ENCODE results near the gene ULK3. TPM values are rescaled to one million over a fixed set of nuclear protein-coding genes. Genes with fewer than 3 reads are reported as not detected.
A peak's percentile ranks its signal among the peaks of the same experiment; 100 is the strongest.

The ULK3 gene
- total and polyA plus RNA-seq, 2 donors (not counting 1 experiment from before 2014, with no cell fraction given): 51.1 to 108 TPM

GRCh38 chr15:74790080-74790916 is 52.7 kb downstream of the ULK3 start:
- Histone ChIP-seq H3K79me2 (ENCODE audit: control insufficient read depth, insufficient read depth, low read length) (peaks cover 82% of the 10 kb centered on the region), H4K20me1 (ENCODE audit: control insufficient read depth, insufficient read depth, low read length, poor library complexity, severe bottlenecking) (peaks cover 57% of the 10 kb centered on the region), H3K27ac (ENCODE audit: low read length in 2 of 2) (peak overlapping the region; percentile 90 to 93), H3K36me3 (replicated peaks in 1 of 2; ENCODE audit: control extremely low read depth in 1 of 2, control insufficient read depth in 1 of 2, extremely low read depth in 1 of 2, insufficient read depth in 2 of 2, low read length in 1 of 2) (peaks cover 0 to 46% of the 10 kb centered on the region in 2 experiments), H2AFZ (ENCODE audit: insufficient read depth, low read depth, low read length, poor library complexity, severe bottlenecking) (no peak overlapping the region), H3K9me3 (ENCODE audit: control extremely low read depth in 1 of 3, control insufficient read depth in 2 of 3, insufficient read depth in 1 of 3, low read length in 2 of 3) (no peaks in the 10 kb centered on the region), H3K4me3 (ENCODE audit: control extremely low read depth in 1 of 5, extremely low read depth in 1 of 5, insufficient read depth in 1 of 5, low read depth in 2 of 5, low read length in 4 of 5) (peak overlapping the region; percentile 46 to 81 (median 67)), H3K27me3 (replicated peaks in 1 of 4; ENCODE audit: control extremely low read depth in 1 of 4, control insufficient read depth in 3 of 4, insufficient read depth in 4 of 4, low read length in 3 of 4) (no peaks in the 10 kb centered on the region), H3K4me2 (replicated peaks; ENCODE audit: low read depth, low read length, poor library complexity, severe bottlenecking) (peak overlapping the region; percentile 91), H3K4me1 (ENCODE audit: control insufficient read depth in 2 of 2, insufficient read depth in 2 of 2, low read length in 2 of 2) (peaks cover 82 to 99% of the 10 kb centered on the region in 2 donors), H3K9ac (ENCODE audit: low read length) (peak overlapping the region; percentile 68)
- POLR2A ChIA-PET: interaction anchor here (0.7 to 15.8 kb wide), 6 partner anchors 7 to 665 kb away, joined by 3 to 572 read pairs (median 3); partner anchors contain the start of genes CSK and ULK3
- 1% methylated on average over 11 of the region's 15 CpGs for WGBS (ENCODE audit: insufficient coverage)
- TF ChIP-seq EZH2 (IDR thresholded peaks at IDR 0.05; ENCODE audit: borderline replicate concordance, insufficient read depth, low read depth, low read length, poor library complexity, severe bottlenecking): no peak
- TF ChIP-seq CTCF (IDR thresholded peaks at IDR 0.05): no peak
- H3K4me1 Mint-ChIP-seq: peaks cover 97% of the 10 kb centered on the region
- intact Hi-C loops (cut with micrococcal nuclease): no loop called here
- peak overlapping the region; percentile 99 for H3K27ac Mint-ChIP-seq
- CTCF ChIA-PET: interaction anchor here (0.7 to 37.1 kb wide), 4 partner anchors 4 to 326 kb away, joined by 3 to 2548 read pairs (median 1332); partner anchors contain the start of genes CSK and LMAN1L
- H3K9me3 Mint-ChIP-seq (ENCODE audit: insufficient read depth): no peaks in the 10 kb centered on the region
- peak overlapping the region; percentile 93 for H3K4me3 Mint-ChIP-seq
- DNase-seq (peak; percentile 84), ATAC-seq (ENCODE audit: low read depth) (peak; percentile 22)
- H3K27me3 Mint-ChIP-seq: no peaks in the 10 kb centered on the region
